PC-9 (cell line): ENCODE results near the gene GAN. TPM values are rescaled to one million over a fixed set of nuclear protein-coding genes. Genes with fewer than 3 reads are reported as not detected.
A peak's percentile ranks its signal among the peaks of the same experiment; 100 is the strongest.

Source experiments
- Bru-seq: library from RNA; stranded (reverse); fragments of 400-500 nt; gene quantifications from one replicate; lab custom pipeline; 2021; lab: Mats Ljungman, UMichigan
- BruChase-seq, 2 experiments: library from RNA; stranded (reverse); fragments of 400-500 nt; gene quantifications; one replicate each; lab custom pipeline; 2021; lab: Mats Ljungman, UMichigan
- BruUV-seq: library from RNA; stranded (reverse); fragments of 400-500 nt; replicated peaks from 2 replicates; lab custom pipeline; 2021; lab: Mats Ljungman, UMichigan
- CTCF ChIA-PET: fragments of 300-600 bp; sonication (Branson Sonifier 250); formaldehyde crosslinking; loops from one replicate; lab custom pipeline; 2022; ENCODE audit warnings: antibody characterized with exemption; lab: Charles Lee
- POLR2A ChIA-PET: fragments of 300-600 bp; sonication (Branson Sonifier 250); formaldehyde crosslinking; loops from one replicate; lab custom pipeline; 2022; ENCODE audit warnings: antibody characterized with exemption; ENCODE audit not compliant: unreplicated experiment; lab: Charles Lee
- DNase-seq, 2 experiments: peaks; one replicate each; pipeline versions ENCODE4 v3.0.0 to v3.0.0-alpha.2; 2015 to 2022; ENCODE audit warnings: mixed read lengths in 1 of 2
- H2AFZ ChIP-seq: fragments of 200-600 bp; sonication (generic); 2 replicates; pipeline ENCODE4 v1.8.1; 2017; ENCODE audit warnings: antibody characterized with exemption
- H3F3A ChIP-seq: fragments of 200-600 bp; sonication (generic); 2 replicates; pipeline ENCODE4 v1.8.1; 2017; ENCODE audit warnings: antibody characterized with exemption, mild to moderate bottlenecking, low read depth; ENCODE audit not compliant: insufficient read depth
- H3K27ac ChIP-seq: fragments of 200-600 bp; sonication (generic); 2 replicates; pipeline ENCODE4 v1.6.1; 2016; ENCODE audit warnings: mixed run types
- H3K27me3 ChIP-seq: fragments of 200-600 bp; sonication (generic); 2 replicates; pipeline ENCODE4 v1.6.1; 2016; ENCODE audit warnings: low read depth, mixed run types; ENCODE audit not compliant: insufficient read depth
- H3K36me3 ChIP-seq: fragments of 200-600 bp; sonication (generic); 2 replicates; pipeline ENCODE4 v1.6.1; 2016; ENCODE audit warnings: low read depth, mixed run types
- H3K4me1 ChIP-seq: fragments of 200-600 bp; sonication (generic); replicated peaks from 2 replicates; pipeline ENCODE4 v1.6.1; 2016; ENCODE audit warnings: mixed run types; ENCODE audit not compliant: insufficient read depth
- H3K4me2 ChIP-seq: fragments of 200-600 bp; sonication (generic); 2 replicates; pipeline ENCODE4 v1.6.1; 2017; ENCODE audit warnings: mixed run types
- H3K4me3 ChIP-seq: fragments of 200-600 bp; sonication (generic); 2 replicates; pipeline ENCODE4 v1.6.1; 2016; ENCODE audit warnings: mixed run types
- H3K79me2 ChIP-seq: fragments of 200-600 bp; sonication (generic); 2 replicates; pipeline ENCODE4 v1.6.1; 2017; ENCODE audit warnings: low read depth, mixed run types
- H3K9me2 ChIP-seq: fragments of 200-600 bp; sonication (generic); 2 replicates; pipeline ENCODE4 v1.8.1; 2017; ENCODE audit warnings: mild to moderate bottlenecking; ENCODE audit not compliant: insufficient read depth
- H3K9me3 ChIP-seq: fragments of 200-600 bp; sonication (generic); 2 replicates; pipeline ENCODE4 v1.8.1; 2016; ENCODE audit warnings: low read depth; ENCODE audit not compliant: insufficient read depth
- H4K20me1 ChIP-seq: fragments of 200-600 bp; sonication (generic); 2 replicates; pipeline ENCODE4 v1.8.1; 2017; ENCODE audit not compliant: insufficient read depth
- CTCF ChIP-seq: fragments of 200-600 bp; sonication (generic); conservative IDR thresholded peaks from 2 replicates; pipeline ENCODE4 v1.6.1; 2017; ENCODE audit warnings: mixed run types, antibody characterized with exemption, mild to moderate bottlenecking, moderate library complexity
- EZH2 ChIP-seq: fragments of 200-600 bp; sonication (generic); IDR thresholded peaks from 2 replicates; pipeline ENCODE4 v1.8.0; 2017; ENCODE audit warnings: antibody characterized with exemption, low read depth
- intact Hi-C: fragments of 100-400 bp; cut with micrococcal nuclease; formaldehyde crosslinking; loops from one replicate; pipeline ENCODE4 v1.10.0; 2022; ENCODE audit not compliant: unreplicated experiment
- long read RNA-seq: library from polyadenylated mRNA; stranded (forward); transcript quantifications from one replicate; pipeline ENCODE4 v2.0.0, GENCODE V29; 2022
- total RNA-seq: library from RNA; stranded (reverse); gene quantifications from 2 replicates; pipeline ENCODE4 v1.2.3, GENCODE V29; 2021

The GAN gene
- total RNA-seq (11.9 TPM in 2 replicates), Bru-seq, nascent RNA (percentile 75 among the genes with signal in this experiment), BruChase-seq, experiment 1, labeled RNA remaining after a 2-hour chase (percentile 85 among the genes with signal in this experiment), BruChase-seq, experiment 2, labeled RNA remaining after a 6-hour chase (percentile 75 among the genes with signal in this experiment)
- long read RNA-seq, full-length matches to known transcripts, result 2 of 6 reads
- long read RNA-seq, partial matches to known transcripts, result 0 of 6 reads
- long read RNA-seq, other reads (novel, unspliced or antisense), result 4 of 6 reads

DNA sequence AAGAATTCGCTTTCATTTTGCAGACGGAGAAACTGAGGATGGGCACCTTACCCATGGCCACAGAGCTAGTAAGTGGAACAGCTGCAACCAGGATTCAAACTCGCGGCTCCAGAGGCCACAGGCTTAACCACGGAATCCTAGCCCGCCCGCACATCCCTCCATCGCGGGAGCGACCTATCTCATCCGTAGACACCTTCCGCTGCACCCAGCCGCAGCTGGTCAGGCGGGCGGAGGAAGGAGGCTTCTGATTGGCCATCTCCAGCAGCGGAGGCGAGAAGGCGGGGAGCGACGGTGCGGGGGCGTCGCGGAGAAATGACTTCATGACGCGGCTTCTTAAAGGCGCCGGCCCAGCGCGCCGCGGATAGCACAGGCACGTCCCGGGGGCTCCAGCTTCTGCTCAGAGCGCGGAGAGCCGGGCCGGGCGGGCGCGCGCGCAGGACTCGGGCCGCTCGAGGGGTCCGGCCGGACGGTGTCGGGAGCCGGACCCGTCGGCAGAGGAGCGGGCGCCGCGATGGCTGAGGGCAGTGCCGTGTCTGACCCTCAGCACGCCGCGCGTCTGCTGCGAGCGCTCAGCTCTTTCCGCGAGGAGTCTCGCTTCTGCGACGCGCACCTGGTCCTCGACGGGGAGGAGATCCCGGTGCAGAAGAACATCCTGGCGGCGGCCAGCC is at the start of gene GAN:
GAN (plus strand) TSS at position 360 of the 668 bp plus-strand sequence; CDS start at position 512, 152 bp downstream.
- no peak within 1 kb of the TSS for H3K27ac ChIP-seq
- POLR2A ChIA-PET, result interaction anchor here (0.6 to 1.0 kb wide), 4 partner anchors 49 to 238 kb away, joined by 3 read pairs; partner anchors contain the start of gene C16orf46
- intact Hi-C loops, result loop anchor here (1.0 to 10.0 kb wide), 4 partner anchors 37 to 280 kb away; partner anchors contain the start of genes ATMIN and C16orf46
- no peaks in the 10 kb centered on the region for H3K36me3 ChIP-seq
- no TSS peak for BruUV-seq
- no peaks in the 10 kb centered on the region for H3K9me3 ChIP-seq
- peak; percentile 88 to 93 for DNase-seq
- TF ChIP-seq EZH2 (no peak), CTCF (no peak)
- H3K4me1 ChIP-seq, result peaks cover 44% of the 10 kb centered on the region
- H3K9me2 ChIP-seq, result no peaks in the 10 kb centered on the region
- H3K4me3 ChIP-seq, result peak within 1 kb of the TSS; percentile 67
- H3F3A ChIP-seq, result 0 out of 2 replicates have a peak, but pooled peaks cover 14% of the 10 kb centered on the region
- CTCF ChIA-PET, result interaction anchor here (0.6 to 0.7 kb wide), 3 partner anchors 37 to 434 kb away, joined by 7 to 10 read pairs (median 9); no protein-coding TSS in a partner anchor
- H4K20me1 ChIP-seq, result 0 out of 2 replicates have a peak, but pooled peaks cover 10% of the 10 kb centered on the region
- no peaks in the 10 kb centered on the region for H3K27me3 ChIP-seq
- peaks cover 67% of the 10 kb centered on the region for H3K79me2 ChIP-seq
- H2AFZ ChIP-seq, result peak within 1 kb of the TSS; percentile 91
- peak within 1 kb of the TSS; percentile 98 for H3K4me2 ChIP-seq

GRCh38 chr16:81265052-81265451 is 49.7 kb upstream of the GAN start:
- no peak overlapping the region for H2AFZ ChIP-seq
- H3K36me3 ChIP-seq, result no peaks in the 10 kb centered on the region
- H3K27ac ChIP-seq, result no peak overlapping the region
- no peak overlapping the region for H3K4me3 ChIP-seq
- no peak for DNase-seq
- TF ChIP-seq CTCF, result no peak
- no peak for TF ChIP-seq EZH2
- ChIA-PET CTCF (no interaction called here), POLR2A (no interaction called here)
- no peaks in the 10 kb centered on the region for H3K79me2 ChIP-seq
- H4K20me1 ChIP-seq, result no peaks in the 10 kb centered on the region
- no peaks in the 10 kb centered on the region for H3K9me3 ChIP-seq
- H3F3A ChIP-seq, result peaks cover 17% of the 10 kb centered on the region; the same call in 1 of the 2 replicates
- no peaks in the 10 kb centered on the region for H3K9me2 ChIP-seq
- peaks cover 17% of the 10 kb centered on the region for H3K4me1 ChIP-seq
- no peak overlapping the region for H3K4me2 ChIP-seq
- BruUV-seq, result no TSS peak
- H3K27me3 ChIP-seq, result no peaks in the 10 kb centered on the region
- intact Hi-C loops, result loop anchor here (10.0 kb wide), 1 partner anchor 470 kb away; no protein-coding TSS in a partner anchor

DNA sequence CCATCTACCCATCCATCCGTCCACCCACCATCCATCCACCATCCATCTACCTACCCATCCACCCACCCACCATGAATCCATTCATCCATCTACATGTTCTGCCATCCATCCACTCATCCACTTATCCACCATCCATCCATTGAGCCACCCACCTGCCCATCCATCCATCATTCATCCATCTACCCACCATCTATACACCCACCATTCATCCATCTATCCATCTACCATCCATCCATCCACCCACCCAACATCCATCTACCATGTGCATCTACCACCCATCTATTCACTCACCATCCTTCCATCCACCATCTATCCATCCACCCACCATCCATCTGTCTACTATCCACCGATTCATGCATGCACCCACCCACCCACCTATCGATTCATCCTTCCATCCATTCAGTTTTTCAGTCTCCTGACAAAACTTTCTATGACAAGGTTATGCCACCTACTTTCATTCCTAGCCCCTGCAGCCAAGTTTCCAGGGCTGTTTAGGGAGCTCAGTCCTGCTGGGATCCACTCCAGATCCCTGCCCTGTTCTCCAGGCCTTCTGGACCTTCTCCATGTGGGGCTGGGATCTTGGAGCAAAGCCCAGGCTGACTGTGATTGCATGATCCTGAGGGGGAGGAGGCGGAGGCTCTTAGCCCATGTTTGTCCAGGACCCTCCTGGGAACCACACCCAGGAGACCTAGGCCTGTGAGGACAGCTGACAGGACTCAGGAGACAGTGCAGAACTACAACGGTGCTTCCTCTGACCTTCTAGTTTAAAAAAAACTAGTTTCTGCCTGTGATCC is 48.9 kb upstream of the GAN start:
- Histone ChIP-seq H3K27me3 (no peaks in the 10 kb centered on the region), H3K27ac (no peak overlapping the region), H3K4me2 (peak overlapping the region; percentile 56), H3K36me3 (no peaks in the 10 kb centered on the region), H3K9me2 (no peaks in the 10 kb centered on the region), H3K79me2 (no peaks in the 10 kb centered on the region), H3K4me3 (no peak overlapping the region), H3F3A (peaks cover 17% of the 10 kb centered on the region; the same call in 1 of the 2 replicates), H2AFZ (no peak overlapping the region), H3K4me1 (peaks cover 17% of the 10 kb centered on the region), H3K9me3 (no peaks in the 10 kb centered on the region), H4K20me1 (no peaks in the 10 kb centered on the region)
- POLR2A ChIA-PET, result interaction anchor here (0.6 to 0.7 kb wide), 4 partner anchors 12 to 264 kb away, joined by 3 to 14 read pairs (median 4); no protein-coding TSS in a partner anchor
- DNase-seq, result no peak
- no TSS peak for BruUV-seq
- no peak for TF ChIP-seq CTCF
- no peak for TF ChIP-seq EZH2
- CTCF ChIA-PET, result no interaction called here
- intact Hi-C loops, result loop anchor here (2.0 to 10.0 kb wide), 2 partner anchors 49 to 469 kb away; partner anchors contain the start of gene GAN
